ENCODE data around the gene QPCTL.
"Not testable (repeated sequence)": the region's sequence is repeated elsewhere in the genome, so short reads cannot be mapped to it uniquely, and the experiment has no call there.

Gene QPCTL

DNA sequence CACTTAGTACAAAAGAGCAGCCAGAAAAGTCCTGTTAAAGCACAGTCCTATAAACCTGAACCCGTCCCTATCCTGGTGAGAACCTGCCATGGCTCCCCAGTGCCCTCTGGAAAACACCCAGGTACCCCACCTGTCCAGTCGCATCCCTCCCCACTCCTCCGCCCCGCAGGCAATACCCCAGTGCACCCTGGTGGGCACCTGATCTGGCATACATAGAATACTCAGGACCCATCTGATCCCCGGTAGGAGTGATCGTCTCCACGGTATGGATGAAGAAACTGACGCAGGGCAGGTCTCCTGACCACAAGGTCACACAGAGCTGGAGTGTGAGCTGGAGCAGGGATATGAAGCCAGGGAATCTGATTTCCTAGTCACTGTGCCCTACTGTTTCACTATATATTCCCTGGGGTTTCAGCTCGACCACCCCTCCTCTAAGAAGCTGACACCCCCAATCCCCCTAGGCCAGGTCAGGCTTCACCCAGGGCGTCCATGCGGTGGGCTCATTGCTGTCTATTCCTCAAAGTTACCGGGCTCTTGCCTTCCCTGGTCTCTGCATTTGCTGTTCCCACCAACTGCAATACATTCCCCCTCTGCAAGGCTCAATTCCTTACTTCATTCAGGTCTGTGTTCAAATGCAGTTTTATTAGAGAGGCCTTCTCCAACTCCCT lies 25.7 kb downstream of the QPCTL start:
- DNase-seq = no peak

GRCh38 chr19:45720065-45720464 lies 27.6 kb downstream of the QPCTL start:
- not testable (repeated sequence) for DNase-seq

- not testable (repeated sequence) for DNase-seq
Observed at GRCh38 chr19:45728683-45729082, 36.2 kb downstream of the QPCTL start.

- DNase-seq = no peak
Observed at GRCh38 chr19:45729800-45730290, 37.4 kb downstream of the QPCTL start.

DNA sequence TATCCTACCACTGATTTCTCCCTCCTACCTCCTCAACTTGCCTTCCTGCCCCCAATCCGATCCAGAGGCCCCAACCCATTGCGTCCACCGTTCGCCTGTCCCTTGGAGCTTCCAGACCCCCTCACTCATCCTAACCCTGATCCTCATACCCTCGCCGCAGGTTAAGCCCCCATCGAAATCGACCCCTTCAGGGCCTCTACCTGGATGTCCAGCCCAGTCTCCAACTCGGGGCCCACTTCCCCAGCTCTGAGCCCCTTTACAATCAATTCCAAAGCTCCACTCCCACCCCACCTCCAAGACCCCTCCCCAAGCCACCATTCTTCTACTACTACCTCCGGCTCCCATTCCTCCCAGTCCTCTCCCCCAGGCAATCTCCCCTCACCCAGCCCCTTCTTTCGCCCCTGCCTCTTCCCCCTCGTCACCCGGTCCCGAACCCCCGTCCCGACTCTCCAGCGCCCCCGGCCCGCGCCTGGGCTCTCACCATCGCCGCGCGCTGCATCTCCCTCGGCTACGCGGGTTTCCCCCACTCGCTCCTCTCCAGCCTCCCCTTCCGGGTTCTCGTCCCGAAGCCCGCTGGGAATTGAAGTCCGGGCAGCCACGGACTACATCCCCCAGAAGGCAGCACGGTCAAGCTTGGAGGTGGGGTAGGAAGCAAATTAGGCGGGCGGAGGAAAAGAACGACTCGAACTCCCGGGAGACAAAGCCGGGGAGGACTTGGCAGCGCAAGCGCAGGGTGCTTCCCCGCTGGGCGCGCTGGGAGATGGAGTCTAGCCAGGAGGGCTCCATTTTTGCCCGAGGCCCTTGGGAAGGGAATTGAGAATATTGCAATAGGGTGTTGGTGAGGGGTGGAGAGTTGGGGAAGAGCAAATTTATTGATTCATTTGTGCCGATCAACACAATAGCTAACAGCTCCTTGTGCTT lies 38.2 kb downstream of the QPCTL start, which contains the start of gene FBXO46:
TSS of gene FBXO46 (minus strand) at position 529 of the 921 bp plus-strand sequence. CDS start 17,401 bp downstream, outside the sequence.
- DNase-seq = peak; percentile 98

- no peak for DNase-seq
Observed at GRCh38 chr19:45733160-45733810, 40.8 kb downstream of the QPCTL start, which contains the start of gene MEIOSIN. TSS of gene MEIOSIN (plus strand) at chr19:45733439. CDS start at chr19:45735377, 1,938 bp downstream.

DNA sequence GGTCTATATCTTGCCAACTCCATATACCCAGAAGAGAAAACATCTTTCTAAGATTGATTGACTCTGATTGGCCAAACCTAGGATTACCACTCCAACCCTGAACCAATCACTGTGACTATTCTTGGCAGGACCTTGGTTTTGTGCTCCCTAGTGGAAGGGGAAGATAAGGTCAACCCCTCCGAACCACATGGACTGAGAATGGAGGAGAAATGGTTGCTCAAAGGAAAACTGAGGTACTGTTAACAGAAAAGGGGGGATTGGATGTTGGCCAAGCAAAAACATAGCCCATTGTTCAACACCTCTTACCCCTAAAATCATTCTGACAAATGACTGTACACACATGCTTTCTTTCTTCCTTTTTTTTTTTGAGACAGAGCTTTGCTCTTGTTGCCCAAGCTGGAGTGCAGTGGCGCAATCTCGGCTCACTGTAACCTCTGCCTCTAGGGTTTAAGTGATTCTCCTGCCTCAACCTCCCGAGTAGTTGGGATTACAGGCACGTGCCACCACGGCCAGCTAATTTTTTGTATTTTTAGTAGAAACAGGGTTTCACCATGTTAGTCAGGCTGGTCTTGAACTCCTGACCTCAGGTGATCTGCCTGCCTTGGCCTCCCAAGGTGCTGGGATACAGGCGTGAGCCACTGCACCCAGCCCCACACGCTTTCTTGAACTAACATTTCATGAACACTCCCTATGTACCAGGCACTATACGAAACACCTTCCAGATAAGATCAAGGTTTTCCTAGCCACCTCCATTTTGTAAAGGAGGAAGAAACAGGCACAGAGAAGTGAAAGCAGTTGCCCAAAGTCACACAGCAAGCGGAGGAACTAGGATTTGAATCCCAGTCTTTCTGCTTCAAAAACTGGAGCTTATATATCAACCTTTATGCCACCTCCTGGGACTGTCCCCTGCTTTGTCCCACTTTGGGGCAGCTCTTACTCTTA lies 47.3 kb downstream of the QPCTL start:
- no peak for DNase-seq

- DNase-seq = no peak
Observed at GRCh38 chr19:45742969-45743368, 50.5 kb downstream of the QPCTL start.

GRCh38 chr19:45745606-45746005 lies 53.1 kb downstream of the QPCTL start:
- no peak for DNase-seq

DNA sequence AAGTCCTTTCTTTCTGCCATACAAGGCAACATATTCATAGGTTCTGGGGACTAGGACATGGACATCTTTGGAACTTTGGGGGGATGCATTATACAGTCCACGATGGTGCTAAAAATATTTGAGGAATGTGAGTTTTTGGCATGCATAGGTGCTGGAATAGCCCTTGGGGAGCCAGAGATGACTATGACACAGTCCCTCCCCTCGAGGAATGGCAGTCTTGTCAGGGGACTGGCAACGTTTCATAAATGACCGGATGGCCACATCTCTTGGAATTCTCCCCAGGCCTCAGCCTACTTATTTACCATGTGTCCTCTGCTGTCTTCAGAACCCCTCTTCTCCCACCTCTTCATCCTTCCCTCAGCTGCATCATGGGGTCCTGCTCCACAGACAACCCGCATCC lies 54.4 kb downstream of the QPCTL start:
- DNase-seq = no peak

GRCh38 chr19:45747513-45747912 lies 55.0 kb downstream of the QPCTL start:
- no peak for DNase-seq

- not testable (repeated sequence) for DNase-seq
Observed at GRCh38 chr19:45751483-45751882, 59.0 kb downstream of the QPCTL start.

DNA sequence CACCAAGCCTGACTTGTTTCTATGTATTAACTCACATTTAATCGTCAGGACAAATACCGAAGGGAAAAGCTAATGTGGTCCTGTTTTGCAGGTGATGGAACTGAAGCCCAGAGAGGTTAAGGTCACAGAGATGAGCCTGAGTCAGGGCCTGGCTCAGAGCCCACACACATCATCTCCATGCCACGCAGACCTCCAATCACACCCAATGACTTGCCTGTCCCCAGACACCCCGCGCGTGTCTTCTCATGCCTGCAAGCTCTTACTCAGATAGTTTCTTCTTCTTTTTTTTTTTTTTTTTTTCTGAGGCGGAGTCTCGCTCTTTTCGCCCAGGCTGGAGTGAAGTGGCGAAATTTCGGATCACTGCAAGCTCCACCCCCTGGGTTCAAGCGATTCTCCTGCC lies 60.2 kb downstream of the QPCTL start:
- DNase-seq = no peak

DNA sequence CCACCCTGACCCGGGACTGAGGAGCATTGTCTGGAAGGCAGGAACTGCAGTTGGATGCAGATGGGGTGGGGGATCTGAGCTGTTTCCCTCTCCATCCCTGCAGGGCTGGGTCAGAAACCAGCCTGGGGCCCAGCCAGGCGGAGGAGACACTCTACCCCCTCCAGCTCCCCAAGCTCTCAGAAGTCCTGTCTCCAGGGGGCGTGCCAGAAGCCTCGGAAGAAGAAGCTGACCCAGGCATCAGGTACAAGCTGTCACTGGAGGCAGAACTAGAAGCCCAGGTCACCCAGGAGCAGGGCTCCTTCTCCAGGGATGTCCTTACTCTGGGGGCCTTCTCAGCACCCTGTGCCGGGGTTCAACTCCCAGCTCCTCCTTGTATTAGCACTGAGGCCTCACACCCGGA lies 61.1 kb downstream of the QPCTL start:
- DNase-seq = no peak
